Stimulated activated CD4-positive, alpha-beta T cell treated with anti-CD3 and anti-CD28 coated beads, TNF-alpha, amount 100 ng/mL, for 48 hours (primary cell): ENCODE measurements around the gene CSNK1D.
"Not testable (repeated sequence)": the region's sequence is repeated elsewhere in the genome, so short reads cannot be mapped to it uniquely, and the experiment has no call there.

Experiments used
- DNase-seq, 3 donors: peaks; one replicate each; pipeline ENCODE4 v3.0.0-alpha.2; 2020; ENCODE audit warnings: low read depth in 3 of 3

The CSNK1D gene

GRCh38 chr17:82274134-82275020 lies 877 bp upstream of the CSNK1D start:
- DNase-seq = no peak

GRCh38 chr17:82272495-82273326 lies 789 bp downstream of the CSNK1D start:
- no peak for DNase-seq

GRCh38 chr17:82271401-82271800 lies 2.1 kb downstream of the CSNK1D start:
- DNase-seq = no peak

GRCh38 chr17:82270651-82271050 lies 2.8 kb downstream of the CSNK1D start:
- DNase-seq = no peak

GRCh38 chr17:82269882-82270500 lies 3.5 kb downstream of the CSNK1D start:
- DNase-seq = no peak

GRCh38 chr17:82269138-82269881 lies 4.2 kb downstream of the CSNK1D start:
- DNase-seq = no peak

GRCh38 chr17:82267575-82268379 lies 5.7 kb downstream of the CSNK1D start:
- DNase-seq = no peak

GRCh38 chr17:82266142-82266541 lies 7.4 kb downstream of the CSNK1D start:
- no peak for DNase-seq

- no peak for DNase-seq
These were observed 9.9 kb downstream of the CSNK1D start for GRCh38 chr17:82263641-82264040.

- DNase-seq = no peak
These were observed 11.2 kb downstream of the CSNK1D start for GRCh38 chr17:82262344-82262743.

GRCh38 chr17:82259972-82260961 lies 13.2 kb downstream of the CSNK1D start:
- not testable (repeated sequence) for DNase-seq

GRCh38 chr17:82258555-82258954 lies 14.9 kb downstream of the CSNK1D start:
- DNase-seq = no peak

- DNase-seq = peak in 1 of 3 donors; percentile 34
These were observed 16.0 kb downstream of the CSNK1D start for GRCh38 chr17:82257473-82257872.

GRCh38 chr17:82256242-82256885 lies 17.1 kb downstream of the CSNK1D start:
- no peak for DNase-seq

GRCh38 chr17:82255402-82255972 lies 18.0 kb downstream of the CSNK1D start:
- no peak for DNase-seq

GRCh38 chr17:82254746-82255145 lies 18.8 kb downstream of the CSNK1D start:
- not testable (repeated sequence) for DNase-seq

- not testable (repeated sequence) for DNase-seq
These were observed 19.4 kb downstream of the CSNK1D start for GRCh38 chr17:82254096-82254495.

GRCh38 chr17:82253179-82253544 lies 20.3 kb downstream of the CSNK1D start:
- no peak for DNase-seq
